Erythroblast (primary cell): Measurements from ENCODE around the gene MAPRE3.

Source experiments
- GATA1 ChIP-seq: IDR thresholded peaks from 2 replicates; pipeline ENCODE4 v1.6.1; 2011; ENCODE audit warnings: low read depth, mild to moderate bottlenecking, control low read depth, low read length, moderate library complexity
- POLR2A ChIP-seq: IDR thresholded peaks from 2 replicates; pipeline ENCODE4 v1.6.1; 2011; ENCODE audit warnings: mild to moderate bottlenecking, low read length

- TF ChIP-seq POLR2A (peak; percentile 15), GATA1 (no peak)
These were observed 88.8 kb downstream of the MAPRE3 start for GRCh38 chr2:27059141-27059820.
